CD4-positive, alpha-beta T cell treated with Interleukin-1 beta for 1 hour (primary cell): ENCODE data around the gene BMX.
A peak's percentile ranks its signal among the peaks of the same experiment; 100 is the strongest.

Experiments
- DNase-seq, 2 donors: peaks; one replicate each; pipeline ENCODE4 v3.0.0-alpha.2; 2020 to 2022

Gene BMX

GRCh38 chrX:15500497-15500966, at the start of gene BMX:
Gene BMX, plus strand, starts transcription at chrX:15500807. Its CDS starts 7,547 bp downstream, at chrX:15508354.
- DNase-seq, result no peak

- no peak for DNase-seq
Measured at GRCh38 chrX:15451913-15452312, 48.7 kb upstream of the BMX start.

GRCh38 chrX:15464704-15465103, 35.9 kb upstream of the BMX start:
- DNase-seq, result no peak

GRCh38 chrX:15465347-15465746, 35.3 kb upstream of the BMX start:
- no peak for DNase-seq

- no peak for DNase-seq
Measured at GRCh38 chrX:15465896-15466651, 34.5 kb upstream of the BMX start.

- DNase-seq, result peak in 1 of 2 donors; percentile 2
Measured at GRCh38 chrX:15468036-15468435, 32.6 kb upstream of the BMX start.

- DNase-seq, result no peak
Measured at GRCh38 chrX:15469613-15470012, 31.0 kb upstream of the BMX start.

- DNase-seq, result peak; percentile 48 to 51
Measured at GRCh38 chrX:15471028-15471427, 29.6 kb upstream of the BMX start.

GRCh38 chrX:15472531-15472930, 28.1 kb upstream of the BMX start:
- DNase-seq, result no peak

- no peak for DNase-seq
Measured at GRCh38 chrX:15474028-15474427, 26.6 kb upstream of the BMX start.

- no peak for DNase-seq
Measured at GRCh38 chrX:15475021-15475420, 25.6 kb upstream of the BMX start.

GRCh38 chrX:15475486-15475885, 25.1 kb upstream of the BMX start:
- no peak for DNase-seq

- DNase-seq, result no peak
Measured at GRCh38 chrX:15483891-15484290, 16.7 kb upstream of the BMX start.

GRCh38 chrX:15492469-15492868, 8.1 kb upstream of the BMX start:
- DNase-seq, result no peak

- DNase-seq, result peak; percentile 7 to 43
Measured at GRCh38 chrX:15493118-15493962, 7.3 kb upstream of the BMX start, which contains the start of gene PIR. Gene PIR, minus strand, starts transcription at chrX:15493333. Its CDS starts 2,076 bp downstream, at chrX:15491257.

- DNase-seq, result no peak
Measured at GRCh38 chrX:15495801-15496200, 4.8 kb upstream of the BMX start.

GRCh38 chrX:15496824-15497223, 3.8 kb upstream of the BMX start:
- DNase-seq, result no peak

- DNase-seq, result peak; percentile 41 to 52
Measured at GRCh38 chrX:15497865-15498264, 2.7 kb upstream of the BMX start.

- DNase-seq, result no peak
Measured at GRCh38 chrX:15498741-15499140, 1.9 kb upstream of the BMX start.

GRCh38 chrX:15499976-15500375, 631 bp upstream of the BMX start:
- DNase-seq, result no peak

GRCh38 chrX:15501506-15501905, 899 bp downstream of the BMX start:
- no peak for DNase-seq

- no peak for DNase-seq
Measured at GRCh38 chrX:15504661-15505060, 4.1 kb downstream of the BMX start.

- no peak for DNase-seq
Measured at GRCh38 chrX:15505101-15505500, 4.5 kb downstream of the BMX start.

GRCh38 chrX:15507005-15507404, 6.4 kb downstream of the BMX start:
- no peak for DNase-seq
